Activated naive CD8-positive, alpha-beta T cell treated with anti-CD3 and anti-CD28 coated beads, Interleukin-2, amount 50 U/mL, for 24 hours (primary cell): ENCODE results near the gene ABR.
"Not testable (repeated sequence)": the region's sequence is repeated elsewhere in the genome, so short reads cannot be mapped to it uniquely, and the experiment has no call there.

Experiments
- ATAC-seq: fragments of 150-1000 bp; cut with Tn5 transposase; one replicate; pipeline ENCODE4 v1.10.0; 2021
- DNase-seq: peaks from one replicate; pipeline ENCODE4 v3.0.0; 2021
- H3K27ac Mint-ChIP-seq: one replicate; pipeline ENCODE4 v1.8.0; 2021; ENCODE audit warnings: mild to moderate bottlenecking, mixed read lengths
- H3K27me3 Mint-ChIP-seq: one replicate; pipeline ENCODE4 v1.8.0; 2021; ENCODE audit warnings: mixed read lengths
- H3K36me3 Mint-ChIP-seq: one replicate; pipeline ENCODE4 v1.8.0; 2021; ENCODE audit warnings: low read depth, mixed read lengths
- H3K4me1 Mint-ChIP-seq: one replicate; pipeline ENCODE4 v1.8.0; 2021; ENCODE audit warnings: mixed read lengths
- H3K4me3 Mint-ChIP-seq: one replicate; pipeline ENCODE4 v1.8.0; 2021; ENCODE audit warnings: mild to moderate bottlenecking, moderate library complexity, mixed read lengths
- H3K9me3 Mint-ChIP-seq: one replicate; pipeline ENCODE4 v1.8.0; 2021; ENCODE audit warnings: mixed read lengths

ABR gene

DNA sequence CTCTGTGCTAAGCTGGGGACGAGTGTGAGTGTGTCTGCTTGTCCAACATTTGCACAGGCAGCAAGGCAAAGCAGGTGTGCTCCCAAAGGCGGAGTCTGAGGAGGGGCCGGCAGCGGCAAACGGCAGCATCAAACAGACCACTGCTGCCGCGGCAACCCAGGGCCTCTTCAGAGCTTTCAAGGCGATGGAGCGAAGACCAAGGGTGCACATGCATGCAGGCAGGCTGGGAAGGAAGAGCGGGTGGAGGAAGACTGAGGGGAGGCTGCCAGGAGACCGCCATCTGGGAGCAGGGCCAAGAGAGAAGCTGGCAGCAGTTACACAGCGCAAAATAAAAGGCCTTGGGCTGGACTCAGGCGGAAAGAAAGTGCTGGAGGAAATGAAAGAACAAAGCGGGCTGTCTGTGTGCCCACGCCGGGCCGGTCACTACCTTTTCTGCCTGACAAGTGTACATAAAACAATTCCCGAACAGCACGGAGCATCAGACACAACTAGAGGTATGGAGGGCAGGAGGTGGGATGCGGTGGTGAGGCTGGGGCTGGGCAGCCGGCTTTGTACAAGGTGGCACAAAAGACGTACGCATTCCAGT is 174.3 kb downstream of the ABR start:
- H3K27me3 Mint-ChIP-seq: no peaks in the 10 kb centered on the region
- H3K27ac Mint-ChIP-seq: peak overlapping the region; percentile 64
- H3K4me3 Mint-ChIP-seq: no peak overlapping the region
- H3K4me1 Mint-ChIP-seq: peaks cover 9% of the 10 kb centered on the region
- ATAC-seq (no peak), DNase-seq (no peak)
- peaks cover 12% of the 10 kb centered on the region for H3K36me3 Mint-ChIP-seq
- no peaks in the 10 kb centered on the region for H3K9me3 Mint-ChIP-seq

- DNase-seq (no peak), ATAC-seq (no peak)
- H3K4me1 Mint-ChIP-seq: peaks cover 9% of the 10 kb centered on the region
- H3K27ac Mint-ChIP-seq: peak overlapping the region; percentile 64
- H3K27me3 Mint-ChIP-seq: no peaks in the 10 kb centered on the region
- peaks cover 15% of the 10 kb centered on the region for H3K36me3 Mint-ChIP-seq
- H3K9me3 Mint-ChIP-seq: no peaks in the 10 kb centered on the region
- H3K4me3 Mint-ChIP-seq: no peak overlapping the region
Measured at GRCh38 chr17:1004769-1005295, 174.9 kb downstream of the ABR start.

- Mint-ChIP-seq H3K27me3 (no peaks in the 10 kb centered on the region), H3K36me3 (peaks cover 20% of the 10 kb centered on the region), H3K4me3 (no peak overlapping the region), H3K27ac (no peak overlapping the region), H3K9me3 (no peaks in the 10 kb centered on the region), H3K4me1 (peaks cover 14% of the 10 kb centered on the region)
- no peak for ATAC-seq
- DNase-seq: no peak
Measured at GRCh38 chr17:1003972-1004768, 175.6 kb downstream of the ABR start.

DNA sequence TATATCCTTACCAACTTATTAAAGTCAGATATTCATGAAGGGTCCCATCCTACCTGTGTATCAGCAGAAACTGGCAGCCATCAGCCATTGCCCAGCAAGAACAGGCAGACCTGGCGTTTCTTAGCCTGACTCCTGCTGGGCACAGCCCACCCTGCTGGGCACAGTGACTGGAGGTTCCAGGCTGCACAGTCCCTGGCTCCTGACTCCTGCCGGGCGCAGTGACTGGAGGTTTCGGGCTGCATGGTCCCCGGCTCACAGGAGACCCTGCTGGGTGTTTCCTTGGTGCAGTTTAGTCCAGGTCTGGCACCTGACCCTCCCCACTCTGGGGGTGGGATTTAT is 176.2 kb downstream of the ABR start:
- H3K27ac Mint-ChIP-seq: no peak overlapping the region
- DNase-seq: no peak
- H3K27me3 Mint-ChIP-seq: no peaks in the 10 kb centered on the region
- ATAC-seq: no peak
- no peaks in the 10 kb centered on the region for H3K9me3 Mint-ChIP-seq
- H3K4me3 Mint-ChIP-seq: no peak overlapping the region
- peaks cover 19% of the 10 kb centered on the region for H3K4me1 Mint-ChIP-seq
- H3K36me3 Mint-ChIP-seq: peaks cover 21% of the 10 kb centered on the region

- peaks cover 26% of the 10 kb centered on the region for H3K4me1 Mint-ChIP-seq
- H3K27ac Mint-ChIP-seq: no peak overlapping the region
- no peaks in the 10 kb centered on the region for H3K27me3 Mint-ChIP-seq
- H3K36me3 Mint-ChIP-seq: peaks cover 21% of the 10 kb centered on the region
- H3K9me3 Mint-ChIP-seq: no peaks in the 10 kb centered on the region
- DNase-seq: no peak
- ATAC-seq: no peak
- H3K4me3 Mint-ChIP-seq: no peak overlapping the region
Measured at GRCh38 chr17:1002771-1003555, 176.8 kb downstream of the ABR start.

DNA sequence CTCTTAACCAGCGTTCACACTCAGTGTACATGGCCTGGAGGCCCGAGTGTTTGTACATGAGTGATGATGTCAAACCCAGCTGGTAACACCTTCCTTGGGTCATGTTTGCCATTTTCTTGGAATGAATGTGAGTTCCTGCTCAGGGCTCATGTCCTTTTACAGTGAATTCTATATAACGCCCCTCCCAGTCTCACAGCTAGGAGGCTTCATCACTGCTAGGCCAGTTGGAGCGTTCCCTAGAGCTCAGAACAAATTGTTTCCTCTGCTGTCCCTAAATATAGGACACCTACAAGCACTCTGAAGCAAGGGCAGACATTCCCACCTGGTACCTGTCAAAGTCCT is 177.4 kb downstream of the ABR start:
- Mint-ChIP-seq H3K27ac (no peak overlapping the region), H3K36me3 (peaks cover 21% of the 10 kb centered on the region), H3K4me1 (peaks cover 29% of the 10 kb centered on the region), H3K27me3 (no peaks in the 10 kb centered on the region), H3K4me3 (no peak overlapping the region), H3K9me3 (no peaks in the 10 kb centered on the region)
- no peak for DNase-seq
- ATAC-seq: no peak

- Mint-ChIP-seq H3K27me3 (no peaks in the 10 kb centered on the region), H3K27ac (no peak overlapping the region), H3K36me3 (peaks cover 21% of the 10 kb centered on the region), H3K4me1 (peaks cover 32% of the 10 kb centered on the region), H3K4me3 (no peak overlapping the region), H3K9me3 (no peaks in the 10 kb centered on the region)
- DNase-seq (no peak), ATAC-seq (no peak)
Measured at GRCh38 chr17:1001640-1002411, 178.0 kb downstream of the ABR start.

DNA sequence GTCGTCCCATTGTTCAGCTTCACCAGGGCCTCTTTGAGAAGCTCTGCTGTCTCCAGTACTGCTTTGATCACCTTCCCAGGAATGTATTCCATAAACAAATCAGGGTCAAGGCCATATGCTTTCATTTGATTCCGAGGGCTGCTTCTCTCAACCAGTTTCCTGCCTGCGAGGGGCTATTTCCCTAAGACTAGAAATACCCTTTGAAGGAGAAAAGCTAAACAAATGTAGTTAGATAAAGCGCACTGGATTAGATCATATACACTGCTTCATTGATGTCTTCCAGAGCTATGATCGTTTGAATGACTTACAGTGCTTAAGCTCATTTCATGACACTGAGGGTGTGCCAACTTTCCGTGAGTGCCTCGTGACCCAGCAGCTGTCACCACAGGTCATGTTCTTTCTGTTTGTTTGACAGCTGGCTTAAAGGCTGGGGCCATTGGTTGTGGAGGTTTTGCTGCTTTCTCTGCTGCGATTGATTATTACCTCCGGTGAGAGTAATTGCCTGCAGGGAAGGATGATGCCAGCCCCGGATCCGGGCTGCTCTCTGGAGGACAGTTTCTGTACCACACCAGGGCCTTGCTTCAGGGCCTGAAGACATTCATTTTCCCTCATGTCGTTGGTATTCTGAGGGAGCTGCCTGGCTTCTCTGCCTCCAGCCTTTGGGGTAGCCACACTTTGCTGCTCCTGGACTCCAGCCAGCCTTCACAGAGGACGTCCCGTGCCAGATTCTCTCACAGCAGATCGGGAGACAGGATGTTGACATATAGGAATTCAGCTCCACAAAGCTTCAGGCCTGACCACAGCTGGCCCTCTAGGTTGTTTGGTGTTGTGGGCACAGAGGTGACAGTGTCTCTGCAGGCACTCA is 179.0 kb downstream of the ABR start:
- Mint-ChIP-seq H3K4me3 (no peak overlapping the region), H3K27ac (no peak overlapping the region), H3K4me1 (peaks cover 36% of the 10 kb centered on the region), H3K27me3 (no peaks in the 10 kb centered on the region), H3K9me3 (no peaks in the 10 kb centered on the region), H3K36me3 (peaks cover 21% of the 10 kb centered on the region)
- ATAC-seq (no peak), DNase-seq (no peak)

GRCh38 chr17:998111-998510 is 181.7 kb downstream of the ABR start:
- no peak for DNase-seq
- ATAC-seq: no peak
- peaks cover 15% of the 10 kb centered on the region for H3K9me3 Mint-ChIP-seq
- no peaks in the 10 kb centered on the region for H3K27me3 Mint-ChIP-seq
- peaks cover 19% of the 10 kb centered on the region for H3K36me3 Mint-ChIP-seq
- H3K27ac Mint-ChIP-seq: peak overlapping the region; percentile 100
- peaks cover 27% of the 10 kb centered on the region for H3K4me1 Mint-ChIP-seq
- peak overlapping the region; percentile 96 for H3K4me3 Mint-ChIP-seq

DNA sequence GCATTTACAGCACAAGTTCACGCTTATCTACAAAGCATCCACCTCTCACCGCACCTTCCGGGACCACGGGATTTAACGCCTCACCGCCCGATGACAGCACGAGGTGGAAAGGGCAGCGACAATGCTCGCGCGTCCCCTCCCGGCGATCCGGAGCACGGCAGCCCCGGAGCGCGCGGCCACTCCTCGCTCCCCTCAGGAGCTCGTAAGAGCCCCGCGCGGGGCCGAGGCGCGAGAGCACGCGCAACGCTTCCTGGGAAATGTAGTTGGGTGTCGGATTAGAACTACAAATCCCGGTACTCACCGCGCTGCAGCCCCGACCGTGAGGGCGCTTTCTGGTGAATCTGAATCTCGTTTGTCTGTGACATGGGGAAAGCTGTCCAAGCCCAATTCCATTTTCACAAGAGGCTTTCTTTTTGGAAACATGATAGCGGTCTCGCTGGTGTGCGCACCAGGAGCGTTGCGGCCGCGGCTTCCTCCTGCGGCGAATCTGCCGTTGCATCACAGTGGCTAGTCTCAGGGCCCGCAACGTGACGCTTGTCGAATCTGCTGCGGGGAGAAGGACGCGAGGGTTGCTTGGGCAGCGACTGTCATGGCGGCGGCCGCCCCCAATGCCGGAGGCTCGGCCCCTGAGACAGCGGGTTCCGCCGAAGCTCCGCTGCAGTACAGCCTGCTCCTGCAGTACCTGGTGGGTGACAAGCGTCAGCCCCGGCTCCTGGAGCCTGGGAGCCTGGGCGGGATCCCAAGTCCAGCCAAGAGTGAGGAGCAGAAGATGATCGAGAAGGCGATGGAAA is 183.0 kb downstream of the ABR start, which contains the start of gene TIMM22:
TIMM22 (plus strand) TSS at position 576 of the 791 bp plus-strand sequence; CDS start at position 590, 14 bp downstream.
- Mint-ChIP-seq H3K4me3 (peak within 1 kb of the TSS; percentile 96), H3K36me3 (peaks cover 13% of the 10 kb centered on the region), H3K27me3 (no peaks in the 10 kb centered on the region), H3K4me1 (peaks cover 27% of the 10 kb centered on the region), H3K9me3 (peaks cover 15% of the 10 kb centered on the region), H3K27ac (peak within 1 kb of the TSS; percentile 100)
- peak; percentile 95 for ATAC-seq
- peak; percentile 92 for DNase-seq

DNA sequence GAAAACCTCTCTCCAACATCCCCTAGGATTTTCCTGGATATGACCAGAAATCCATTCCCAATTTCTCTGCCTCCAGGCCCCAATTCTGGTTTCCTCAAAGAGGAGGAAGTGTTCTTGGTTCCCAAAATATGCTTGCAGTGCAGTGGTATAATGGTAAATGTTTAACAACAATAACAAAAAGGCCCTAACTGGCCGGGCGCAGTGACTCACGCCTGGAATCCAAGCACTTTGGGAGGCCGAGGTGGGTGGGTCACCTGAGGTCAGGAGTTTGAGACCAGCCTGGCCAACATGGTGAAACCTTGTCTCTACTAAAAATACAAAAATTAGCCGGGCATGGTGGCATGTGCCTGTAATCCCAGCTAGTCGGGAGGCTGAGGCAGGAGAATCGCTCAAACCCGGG is 184.5 kb downstream of the ABR start:
- not testable (repeated sequence) for H3K27me3 Mint-ChIP-seq, H3K4me3 Mint-ChIP-seq, ATAC-seq, H3K27ac Mint-ChIP-seq, DNase-seq, H3K36me3 Mint-ChIP-seq
- Mint-ChIP-seq H3K4me1 (peaks cover 27% of the 10 kb centered on the region), H3K9me3 (peaks cover 15% of the 10 kb centered on the region)

- Mint-ChIP-seq H3K27ac (no peak overlapping the region), H3K27me3 (no peaks in the 10 kb centered on the region), H3K4me3 (no peak overlapping the region), H3K4me1 (peaks cover 10% of the 10 kb centered on the region), H3K9me3 (peaks cover 15% of the 10 kb centered on the region), H3K36me3 (no peaks in the 10 kb centered on the region)
- DNase-seq (no peak), ATAC-seq (no peak)
Measured at GRCh38 chr17:992933-993332, 186.8 kb downstream of the ABR start.

- Mint-ChIP-seq H3K4me3 (no peak overlapping the region), H3K27me3 (no peaks in the 10 kb centered on the region), H3K36me3 (no peaks in the 10 kb centered on the region), H3K9me3 (peaks cover 4% of the 10 kb centered on the region), H3K4me1 (no peaks in the 10 kb centered on the region), H3K27ac (no peak overlapping the region)
- DNase-seq: no peak
- no peak for ATAC-seq
Measured at GRCh38 chr17:988561-988960, 191.2 kb downstream of the ABR start.
